ENCODE results near the gene MGME1.
"Not testable (repeated sequence)": the region's sequence is repeated elsewhere in the genome, so short reads cannot be mapped to it uniquely, and the experiment has no call there.

MGME1 gene

GRCh38 chr20:18020931-18021330 lies 52.1 kb downstream of the MGME1 start:
- no peak for DNase-seq (ENCODE audit: low read depth)

- DNase-seq (ENCODE audit: low read depth): no peak
Observed at GRCh38 chr20:18024606-18025127, 55.8 kb downstream of the MGME1 start.

- DNase-seq (ENCODE audit: low read depth): not testable (repeated sequence)
Observed at GRCh38 chr20:18027011-18027410, 58.2 kb downstream of the MGME1 start.

- no peak for DNase-seq (ENCODE audit: low read depth)
Observed at GRCh38 chr20:18030020-18030419, 61.2 kb downstream of the MGME1 start.

GRCh38 chr20:18031050-18031449 lies 62.2 kb downstream of the MGME1 start:
- DNase-seq (ENCODE audit: low read depth): no peak

GRCh38 chr20:18031888-18032509 lies 63.2 kb downstream of the MGME1 start:
- DNase-seq (ENCODE audit: low read depth): no peak

- no peak for DNase-seq (ENCODE audit: low read depth)
Observed at GRCh38 chr20:18032977-18033892, 64.4 kb downstream of the MGME1 start.

- no peak for DNase-seq (ENCODE audit: low read depth)
Observed at GRCh38 chr20:18034039-18034438, 65.2 kb downstream of the MGME1 start.

GRCh38 chr20:18039063-18039462 lies 70.2 kb downstream of the MGME1 start:
- no peak for DNase-seq (ENCODE audit: low read depth)
